B cell (primary cell): ENCODE data around the gene SERGEF. TPM values are rescaled to one million over a fixed set of nuclear protein-coding genes. Genes with fewer than 3 reads are reported as not detected.

Source experiments
- ATAC-seq: fragments of 200-7000 bp; cut with Tn5 transposase; one replicate; pipeline ENCODE4 v1.10.0; 2021; ENCODE audit warnings: low read depth, mild to moderate bottlenecking, moderate number of reproducible peaks, moderate library complexity
- CTCF ChIA-PET: fragments of 350-600 bp; sonication (Branson Sonifier 250); formaldehyde crosslinking; loops from one replicate; lab custom pipeline; 2021; ENCODE audit warnings: antibody characterized with exemption, inconsistent platforms; lab: Charles Lee
- POLR2A ChIA-PET: fragments of 350-600 bp; sonication (Branson Sonifier 250); formaldehyde crosslinking; loops from one replicate; lab custom pipeline; 2021; ENCODE audit warnings: antibody characterized with exemption; lab: Charles Lee
- DNase-seq: peaks from one replicate; pipeline ENCODE4 v3.0.0; 2013
- H2AFZ ChIP-seq: 2 replicates; pipeline ENCODE4 v1.6.1; 2012; ENCODE audit warnings: mild to moderate bottlenecking, low read depth, low read length; ENCODE audit not compliant: insufficient read depth, poor library complexity, severe bottlenecking
- H3K27ac ChIP-seq, 2 donors: 1 replicate in 1 of 2; 2 replicates in 1 of 2; pipeline ENCODE4 v1.5.1; 2012 to 2013; ENCODE audit warnings: low read length in 2 of 2, mild to moderate bottlenecking in 2 of 2, moderate library complexity in 1 of 2
- H3K27me3 ChIP-seq, 4 experiments: fragments of 200-600 bp in 1 of 4; sonication (generic) in 1 of 4; replicated peaks in 1 of 4; 1 replicate in 2 of 4; 2 replicates in 2 of 4; pipeline versions ENCODE4 v1.6.1 to v1.7.0; 2013 to 2016; ENCODE audit warnings: low read length in 3 of 4, mild to moderate bottlenecking in 2 of 4, mixed read lengths in 1 of 4, moderate library complexity in 1 of 4; ENCODE audit not compliant: insufficient read depth in 4 of 4, control insufficient read depth in 3 of 4; ENCODE audit errors: control extremely low read depth in 1 of 4
- H3K36me3 ChIP-seq, 2 experiments: replicated peaks in 1 of 2; 1 replicate in 1 of 2; 2 replicates in 1 of 2; pipeline versions ENCODE4 v1.6.1 to v1.7.1; 2013; ENCODE audit warnings: low read length in 1 of 2; ENCODE audit not compliant: insufficient read depth in 2 of 2, control insufficient read depth in 1 of 2; ENCODE audit errors: control extremely low read depth in 1 of 2, extremely low read depth in 1 of 2
- H3K4me1 ChIP-seq, 2 donors: fragments of 200-600 bp in 1 of 2; sonication (generic) in 1 of 2; 1 replicate in 1 of 2; 2 replicates in 1 of 2; pipeline versions ENCODE4 v1.5.1 to v1.6.1; 2013 to 2017; ENCODE audit warnings: low read length in 2 of 2; ENCODE audit not compliant: control insufficient read depth in 2 of 2, insufficient read depth in 2 of 2
- H3K4me2 ChIP-seq: replicated peaks from 2 replicates; pipeline ENCODE3; 2012; ENCODE audit warnings: mild to moderate bottlenecking, low read depth, low read length; ENCODE audit not compliant: poor library complexity, severe bottlenecking
- H3K4me3 ChIP-seq, 5 experiments: fragments of 200-600 bp in 1 of 5; sonication (generic) in 1 of 5; 1 replicate in 3 of 5; 2 replicates in 2 of 5; pipeline versions ENCODE4 v1.5.1 to v1.7.0; 2011 to 2016; ENCODE audit warnings: low read length in 4 of 5, mild to moderate bottlenecking in 4 of 5, low read depth in 2 of 5, control low read depth in 1 of 5, moderate library complexity in 1 of 5; ENCODE audit not compliant: insufficient read depth in 1 of 5; ENCODE audit errors: control extremely low read depth in 1 of 5, extremely low read depth in 1 of 5
- H3K79me2 ChIP-seq: fragments of 200-600 bp; sonication (generic); one replicate; pipeline ENCODE4 v1.6.0; 2016; ENCODE audit warnings: low read length; ENCODE audit not compliant: control insufficient read depth, insufficient read depth
- H3K9ac ChIP-seq: fragments of 200-600 bp; sonication (generic); 2 replicates; pipeline ENCODE4 v1.6.1; 2017; ENCODE audit warnings: mild to moderate bottlenecking, low read length, moderate library complexity
- H3K9me3 ChIP-seq, 3 donors: one replicate each; pipeline versions ENCODE4 v1.6.1 to v1.7.1; 2013; ENCODE audit warnings: low read length in 2 of 3; ENCODE audit not compliant: control insufficient read depth in 2 of 3, insufficient read depth in 1 of 3; ENCODE audit errors: control extremely low read depth in 1 of 3
- H4K20me1 ChIP-seq: 2 replicates; pipeline ENCODE4 v1.6.0; 2012; ENCODE audit warnings: mild to moderate bottlenecking, low read length; ENCODE audit not compliant: insufficient read depth, control insufficient read depth, poor library complexity, severe bottlenecking
- H3K27ac Mint-ChIP-seq: one replicate; pipeline ENCODE4 v1.8.0; 2021; ENCODE audit warnings: mixed read lengths
- H3K27me3 Mint-ChIP-seq: one replicate; pipeline ENCODE4 v1.8.0; 2021; ENCODE audit warnings: mixed read lengths
- H3K4me1 Mint-ChIP-seq: one replicate; pipeline ENCODE4 v1.8.0; 2021; ENCODE audit warnings: mixed read lengths
- H3K4me3 Mint-ChIP-seq: one replicate; pipeline ENCODE4 v1.8.0; 2021; ENCODE audit warnings: mixed read lengths
- H3K9me3 Mint-ChIP-seq: one replicate; pipeline ENCODE4 v1.8.0; 2022; ENCODE audit warnings: mixed read lengths; ENCODE audit not compliant: insufficient read depth
- CTCF ChIP-seq: fragments of 200-600 bp; IDR thresholded peaks from one replicate; pipeline ENCODE4 v1.8.0; 2022; ENCODE audit warnings: antibody characterized with exemption, mild to moderate bottlenecking
- EZH2 ChIP-seq: IDR thresholded peaks from 2 replicates; pipeline ENCODE4 v1.6.1; 2012; ENCODE audit warnings: borderline replicate concordance, low read depth, mild to moderate bottlenecking, moderate library complexity, low read length; ENCODE audit not compliant: insufficient read depth, poor library complexity, severe bottlenecking
- WGBS: methylation state at CpG from one replicate; pipeline ENCODE4 v1.1.5; 2013; ENCODE audit warnings: missing lambda C conversion rate; ENCODE audit not compliant: insufficient coverage; 5-methylcytosine and 5-hydroxymethylcytosine counted together
- intact Hi-C: fragments of 100-400 bp; cut with micrococcal nuclease; formaldehyde crosslinking; loops from one replicate; pipeline ENCODE4 v1.10.0; 2022
- polyA plus RNA-seq: library from polyadenylated mRNA; depleted of rRNA; stranded (reverse); fragments of >200 nt; gene quantifications from 2 replicates; pipeline ENCODE4 v1.2.3, GENCODE V29; 2012
- total RNA-seq, 2 donors: library from RNA; stranded (reverse); fragments of 120-200 nt in 1 of 2; gene quantifications; 1 replicate in 1 of 2; 2 replicates in 1 of 2; pipeline versions ENCODE4 v1.2.3 to v1.2.4, GENCODE V29; 2013 to 2022

The SERGEF gene
- total and polyA plus RNA-seq, 2 donors (not counting 1 experiment from before 2014, with no cell fraction given): 24.2 to 54.3 TPM

GRCh38 chr11:17773674-17774073 is 239.2 kb downstream of the SERGEF start:
- no peaks in the 10 kb centered on the region for H3K27me3 Mint-ChIP-seq

More at GRCh38 chr11:17773674-17774073, 239.2 kb downstream of the SERGEF start:
- 89% methylated on average over 2 of the region's 6 CpGs for WGBS
- Histone ChIP-seq H3K4me1 (no peaks in the 10 kb centered on the region), H3K4me2 (no peak overlapping the region), H3K9me3 (peaks cover 0 to 4% (median 0%) of the 10 kb centered on the region in 3 donors), H2AFZ (no peak overlapping the region), H3K4me3 (no peak overlapping the region), H3K79me2 (no peaks in the 10 kb centered on the region), H3K27ac (no peak overlapping the region), H3K36me3 (no peaks in the 10 kb centered on the region), H3K9ac (no peak overlapping the region), H4K20me1 (no peaks in the 10 kb centered on the region), H3K27me3 (no peaks in the 10 kb centered on the region)
- intact Hi-C loops: no loop called here
- no peak overlapping the region for H3K27ac Mint-ChIP-seq
- POLR2A ChIA-PET: no interaction called here
- no peaks in the 10 kb centered on the region for H3K4me1 Mint-ChIP-seq
- no peaks in the 10 kb centered on the region for H3K9me3 Mint-ChIP-seq
- TF ChIP-seq EZH2 (no peak), CTCF (no peak)
- CTCF ChIA-PET: no interaction called here
- no peak for DNase-seq
- no peak overlapping the region for H3K4me3 Mint-ChIP-seq
- no peak for ATAC-seq
